ENCODE data around the gene RHOB. TPM values are rescaled to one million over a fixed set of nuclear protein-coding genes. Genes with fewer than 3 reads are reported as not detected.

RHOB gene
- total and polyA plus RNA-seq, 2 donors (not counting 1 experiment from before 2014, with no cell fraction given), result 63.0 to 1,037 TPM

DNA sequence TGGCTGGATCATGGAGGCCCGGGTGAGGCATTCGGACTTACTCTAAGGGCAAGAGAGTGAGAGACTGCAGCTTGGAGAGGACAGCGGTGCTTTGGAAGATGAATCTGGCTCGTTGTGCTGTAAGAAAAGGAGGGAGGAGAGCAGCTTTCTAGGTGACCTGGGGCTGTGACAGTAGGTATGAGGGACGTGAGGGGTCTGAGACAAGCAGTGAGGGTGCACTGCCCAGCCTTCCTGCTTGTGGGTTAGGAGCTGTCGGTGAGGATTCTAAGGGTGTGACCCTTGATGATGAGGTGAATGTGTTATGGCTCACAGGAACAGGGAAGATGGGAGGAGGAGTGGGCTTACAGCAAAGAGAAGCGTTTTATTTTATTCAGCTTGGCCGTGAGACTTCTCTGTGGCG is 27.1 kb upstream of the RHOB start:
- no peak overlapping the region for H3K27ac Mint-ChIP-seq

DNA sequence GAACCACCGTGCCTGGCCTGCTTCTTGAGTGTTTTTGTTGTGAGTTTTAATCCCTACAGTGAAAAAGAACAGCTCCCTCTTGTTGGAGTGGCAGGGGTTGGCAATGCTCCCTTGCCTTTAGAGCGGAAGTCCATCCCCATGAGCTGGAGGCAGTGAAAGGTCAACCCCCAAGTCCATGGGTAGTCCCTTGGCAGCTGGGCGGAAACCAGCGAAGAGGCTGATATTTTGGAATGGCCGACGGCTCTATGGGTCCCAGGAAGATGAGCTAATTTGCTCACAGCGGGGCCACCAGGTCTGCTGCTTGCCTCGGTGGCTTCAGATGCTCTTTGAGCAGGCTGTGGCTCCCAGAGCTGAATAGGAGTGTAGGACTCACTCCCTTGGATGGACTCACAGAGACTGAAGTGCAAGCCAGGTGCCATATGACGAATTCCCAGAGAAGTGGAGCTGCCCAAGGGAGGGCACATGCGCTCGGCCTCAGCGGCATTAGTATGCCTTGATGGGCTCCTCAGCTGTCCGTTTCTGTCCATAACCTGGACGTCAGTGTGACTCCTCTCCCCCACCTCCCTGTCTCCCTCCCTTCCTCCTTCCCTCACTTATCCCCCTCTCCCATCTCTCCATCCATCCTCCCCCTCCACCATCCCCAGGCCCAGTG is 25.4 kb upstream of the RHOB start:
- H3K79me2 ChIP-seq (ENCODE audit: control insufficient read depth, insufficient read depth, low read length), result no peaks in the 10 kb centered on the region
- H3K9me3 ChIP-seq (ENCODE audit: control extremely low read depth in 1 of 3, control insufficient read depth in 2 of 3, insufficient read depth in 1 of 3, low read length in 2 of 3), result no peaks in the 10 kb centered on the region
- DNase-seq (no peak), ATAC-seq (ENCODE audit: low read depth) (no peak)
- H3K27ac ChIP-seq (ENCODE audit: low read length in 2 of 2), result no peak overlapping the region
- CTCF ChIA-PET, result interaction anchor here (0.9 to 13.1 kb wide), 4 partner anchors 9 to 221 kb away, joined by 3 to 148 read pairs (median 4); no protein-coding TSS in a partner anchor
- no peak overlapping the region for H3K4me3 ChIP-seq (ENCODE audit: control extremely low read depth in 1 of 5, extremely low read depth in 1 of 5, insufficient read depth in 1 of 5, low read depth in 2 of 5, low read length in 4 of 5)
- POLR2A ChIA-PET, result no interaction called here
- H4K20me1 ChIP-seq (ENCODE audit: control insufficient read depth, insufficient read depth, low read length, poor library complexity, severe bottlenecking), result no peaks in the 10 kb centered on the region
- Mint-ChIP-seq H3K27ac (no peak overlapping the region), H3K4me1 (peaks cover 29% of the 10 kb centered on the region), H3K27me3 (peaks cover 3% of the 10 kb centered on the region), H3K4me3 (no peak overlapping the region), H3K9me3 (ENCODE audit: insufficient read depth) (no peaks in the 10 kb centered on the region)
- intact Hi-C loops (cut with micrococcal nuclease), result no loop called here
- 83% methylated on average over 13 of the region's 14 CpGs for WGBS (ENCODE audit: insufficient coverage)
- H3K9ac ChIP-seq (ENCODE audit: low read length), result no peak overlapping the region
- no peak overlapping the region for H3K4me2 ChIP-seq (replicated peaks; ENCODE audit: low read depth, low read length, poor library complexity, severe bottlenecking)
- H3K36me3 ChIP-seq (replicated peaks in 1 of 2; ENCODE audit: control extremely low read depth in 1 of 2, control insufficient read depth in 1 of 2, extremely low read depth in 1 of 2, insufficient read depth in 2 of 2, low read length in 1 of 2), result no peaks in the 10 kb centered on the region
- H3K4me1 ChIP-seq (ENCODE audit: control insufficient read depth in 2 of 2, insufficient read depth in 2 of 2, low read length in 2 of 2), result peaks cover 28 to 32% of the 10 kb centered on the region in 2 donors
- H3K27me3 ChIP-seq (replicated peaks in 1 of 4; ENCODE audit: control extremely low read depth in 1 of 4, control insufficient read depth in 3 of 4, insufficient read depth in 4 of 4, low read length in 3 of 4), result no peaks in the 10 kb centered on the region
- H2AFZ ChIP-seq (ENCODE audit: insufficient read depth, low read depth, low read length, poor library complexity, severe bottlenecking), result no peak overlapping the region
- TF ChIP-seq, protein P1, sequence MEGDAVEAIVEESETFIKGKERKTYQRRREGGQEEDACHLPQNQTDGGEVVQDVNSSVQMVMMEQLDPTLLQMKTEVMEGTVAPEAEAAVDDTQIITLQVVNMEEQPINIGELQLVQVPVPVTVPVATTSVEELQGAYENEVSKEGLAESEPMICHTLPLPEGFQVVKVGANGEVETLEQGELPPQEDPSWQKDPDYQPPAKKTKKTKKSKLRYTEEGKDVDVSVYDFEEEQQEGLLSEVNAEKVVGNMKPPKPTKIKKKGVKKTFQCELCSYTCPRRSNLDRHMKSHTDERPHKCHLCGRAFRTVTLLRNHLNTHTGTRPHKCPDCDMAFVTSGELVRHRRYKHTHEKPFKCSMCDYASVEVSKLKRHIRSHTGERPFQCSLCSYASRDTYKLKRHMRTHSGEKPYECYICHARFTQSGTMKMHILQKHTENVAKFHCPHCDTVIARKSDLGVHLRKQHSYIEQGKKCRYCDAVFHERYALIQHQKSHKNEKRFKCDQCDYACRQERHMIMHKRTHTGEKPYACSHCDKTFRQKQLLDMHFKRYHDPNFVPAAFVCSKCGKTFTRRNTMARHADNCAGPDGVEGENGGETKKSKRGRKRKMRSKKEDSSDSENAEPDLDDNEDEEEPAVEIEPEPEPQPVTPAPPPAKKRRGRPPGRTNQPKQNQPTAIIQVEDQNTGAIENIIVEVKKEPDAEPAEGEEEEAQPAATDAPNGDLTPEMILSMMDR (IDR thresholded peaks at IDR 0.05), result no peak
- TF ChIP-seq EZH2 (IDR thresholded peaks at IDR 0.05; ENCODE audit: borderline replicate concordance, insufficient read depth, low read depth, low read length, poor library complexity, severe bottlenecking), result no peak

More for the DNA sequence above, 27.1 kb upstream of the RHOB start:
- Histone ChIP-seq H3K27me3 (replicated peaks in 1 of 4; ENCODE audit: control extremely low read depth in 1 of 4, control insufficient read depth in 3 of 4, insufficient read depth in 4 of 4, low read length in 3 of 4) (no peaks in the 10 kb centered on the region), H3K9me3 (ENCODE audit: control extremely low read depth in 1 of 3, control insufficient read depth in 2 of 3, insufficient read depth in 1 of 3, low read length in 2 of 3) (peaks cover 0 to 2% (median 0%) of the 10 kb centered on the region in 3 donors), H3K79me2 (ENCODE audit: control insufficient read depth, insufficient read depth, low read length) (no peaks in the 10 kb centered on the region), H3K9ac (ENCODE audit: low read length) (no peak overlapping the region), H2AFZ (ENCODE audit: insufficient read depth, low read depth, low read length, poor library complexity, severe bottlenecking) (no peak overlapping the region), H3K27ac (ENCODE audit: low read length in 2 of 2) (no peak overlapping the region), H3K36me3 (replicated peaks in 1 of 2; ENCODE audit: control extremely low read depth in 1 of 2, control insufficient read depth in 1 of 2, extremely low read depth in 1 of 2, insufficient read depth in 2 of 2, low read length in 1 of 2) (no peaks in the 10 kb centered on the region), H3K4me3 (ENCODE audit: control extremely low read depth in 1 of 5, extremely low read depth in 1 of 5, insufficient read depth in 1 of 5, low read depth in 2 of 5, low read length in 4 of 5) (no peak overlapping the region), H3K4me1 (ENCODE audit: control insufficient read depth in 2 of 2, insufficient read depth in 2 of 2, low read length in 2 of 2) (peaks cover 12 to 15% of the 10 kb centered on the region in 2 donors), H4K20me1 (ENCODE audit: control insufficient read depth, insufficient read depth, low read length, poor library complexity, severe bottlenecking) (no peaks in the 10 kb centered on the region), H3K4me2 (replicated peaks; ENCODE audit: low read depth, low read length, poor library complexity, severe bottlenecking) (no peak overlapping the region)
- DNase-seq, result no peak
- intact Hi-C loops (cut with micrococcal nuclease), result no loop called here
- no peaks in the 10 kb centered on the region for H3K9me3 Mint-ChIP-seq (ENCODE audit: insufficient read depth)
- peaks cover 9% of the 10 kb centered on the region for H3K27me3 Mint-ChIP-seq
- no peak for TF ChIP-seq EZH2 (IDR thresholded peaks at IDR 0.05; ENCODE audit: borderline replicate concordance, insufficient read depth, low read depth, low read length, poor library complexity, severe bottlenecking)
- TF ChIP-seq, protein P1 (IDR thresholded peaks at IDR 0.05), result no peak
- 92% methylated on average over 7 of the region's 9 CpGs for WGBS (ENCODE audit: insufficient coverage)
- peaks cover 13% of the 10 kb centered on the region for H3K4me1 Mint-ChIP-seq
- POLR2A ChIA-PET, result no interaction called here
- CTCF ChIA-PET, result interaction anchor here (1.6 to 13.1 kb wide), 2 partner anchors 7 to 223 kb away, joined by 4 to 148 read pairs; no protein-coding TSS in a partner anchor
- H3K4me3 Mint-ChIP-seq, result no peak overlapping the region
- ATAC-seq (ENCODE audit: low read depth), result no peak
